Measurements from ENCODE around the gene BLM.
"Not testable (repeated sequence)": the region's sequence is repeated elsewhere in the genome, so short reads cannot be mapped to it uniquely, and the experiment has no call there.

The BLM gene
- total RNA-seq: 11.5 to 22.1 reads per million in 2 donors

DNA sequence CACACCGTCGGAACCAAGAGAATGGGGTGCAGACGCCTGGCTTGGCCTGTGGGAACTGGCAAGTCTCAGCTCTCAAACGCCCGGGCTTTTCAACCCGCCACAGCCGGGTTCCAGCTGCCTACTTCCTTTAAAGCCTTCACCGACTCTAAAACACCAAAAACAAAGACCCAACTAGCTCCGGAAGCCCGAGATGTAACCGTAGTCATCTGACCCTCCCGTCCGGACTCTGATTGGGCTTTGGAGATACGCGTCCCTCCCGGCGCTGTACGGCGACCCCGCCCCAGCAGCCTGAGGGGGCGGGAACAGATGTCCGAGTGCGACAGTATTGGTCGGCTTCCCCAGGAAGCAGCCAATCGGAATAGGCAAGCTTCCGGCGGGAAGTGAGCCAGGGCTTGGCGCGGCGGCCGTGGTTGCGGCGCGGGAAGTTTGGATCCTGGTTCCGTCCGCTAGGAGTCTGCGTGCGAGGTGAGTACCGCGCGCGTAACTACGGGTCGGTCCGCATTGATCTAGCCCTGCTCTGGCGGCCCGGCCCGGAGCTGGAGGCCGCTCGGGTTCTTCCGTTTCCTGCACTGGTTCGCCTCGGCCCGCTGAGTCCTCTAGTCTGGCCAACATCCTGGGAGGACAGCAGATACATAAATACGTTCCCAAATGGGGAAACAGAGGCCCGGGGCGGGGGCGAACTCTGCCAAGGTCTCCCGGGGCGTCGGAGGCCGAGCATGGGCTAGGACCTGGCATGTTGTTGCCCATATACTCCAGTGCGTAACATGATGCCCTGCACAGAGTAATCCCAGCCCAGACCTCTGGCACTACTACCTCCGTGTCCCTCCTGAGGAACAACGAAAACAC lies at the start of gene BLM:
TSS of gene BLM (plus strand) at position 371 of the 846 bp plus-strand sequence. CDS start 30,047 bp downstream, outside the sequence.
- peak; percentile 85 to 99 (median 92) for DNase-seq

DNA sequence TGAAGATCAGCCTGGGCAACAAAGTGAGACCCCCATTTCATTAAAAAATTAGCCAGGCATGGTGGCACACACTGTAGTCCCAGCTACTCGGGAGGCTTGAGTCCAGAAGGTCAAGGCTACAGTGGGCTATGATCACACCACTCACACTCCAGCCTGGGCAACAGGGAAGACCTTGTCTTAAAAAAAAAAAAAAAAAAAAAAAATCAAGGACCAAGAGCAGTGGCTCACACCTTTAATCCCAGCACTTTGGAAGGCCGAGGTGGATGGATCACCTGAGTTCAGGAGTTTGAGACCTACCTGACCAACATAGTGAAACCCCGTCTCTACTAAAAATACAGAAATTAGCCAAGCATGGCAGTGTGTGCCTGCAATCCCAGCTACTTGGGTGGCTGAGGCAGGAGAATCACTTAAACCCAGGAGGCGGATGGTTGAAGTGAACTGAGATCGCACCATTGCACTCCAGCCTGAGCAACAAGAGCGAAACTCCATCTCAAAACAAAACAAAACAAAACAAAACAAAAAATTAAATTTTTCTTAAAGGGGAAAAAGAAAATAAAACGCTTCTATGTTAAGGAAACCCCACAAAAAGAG lies 49.3 kb upstream of the BLM start:
- DNase-seq: not testable (repeated sequence)

DNA sequence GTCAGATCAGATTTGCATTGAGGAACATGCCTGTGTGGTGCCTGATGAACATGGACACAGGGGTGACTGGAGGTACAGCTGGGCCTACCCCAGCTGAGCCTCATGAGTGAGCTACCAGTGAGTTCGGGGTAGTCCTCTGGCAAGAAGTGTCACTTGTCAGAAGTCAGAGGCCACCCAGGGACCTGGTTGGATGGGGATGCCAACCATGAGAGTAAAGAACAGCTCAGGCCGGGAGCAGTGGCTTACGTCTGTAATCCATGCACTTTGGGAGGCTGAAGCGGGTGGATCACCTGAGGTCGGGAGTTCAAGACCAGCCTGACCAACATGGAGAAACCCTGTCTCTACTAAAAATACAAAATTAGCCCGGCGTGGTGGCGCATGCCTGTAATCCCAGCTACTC lies 46.5 kb upstream of the BLM start:
- DNase-seq: not testable (repeated sequence)

DNA sequence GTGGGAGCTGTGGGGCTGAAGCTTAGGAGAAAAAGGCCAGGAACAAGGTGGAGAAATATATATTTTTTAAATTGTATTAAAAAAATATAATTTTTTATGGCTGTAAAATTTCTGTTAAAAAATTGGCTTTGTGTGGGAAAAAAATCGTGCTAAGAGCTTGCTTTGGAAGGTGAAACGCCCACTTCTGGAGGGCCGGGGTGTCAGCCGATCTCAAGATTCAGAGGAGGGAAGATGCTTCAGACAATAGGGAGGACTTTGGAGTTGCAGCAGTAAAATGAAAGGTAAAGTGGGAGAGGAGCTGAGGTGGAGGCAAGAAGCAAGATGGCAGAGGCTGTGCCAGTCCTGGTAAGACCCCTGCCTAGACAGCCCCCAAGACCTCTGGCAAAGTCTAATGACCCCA lies 45.9 kb upstream of the BLM start:
- no peak for DNase-seq

DNA sequence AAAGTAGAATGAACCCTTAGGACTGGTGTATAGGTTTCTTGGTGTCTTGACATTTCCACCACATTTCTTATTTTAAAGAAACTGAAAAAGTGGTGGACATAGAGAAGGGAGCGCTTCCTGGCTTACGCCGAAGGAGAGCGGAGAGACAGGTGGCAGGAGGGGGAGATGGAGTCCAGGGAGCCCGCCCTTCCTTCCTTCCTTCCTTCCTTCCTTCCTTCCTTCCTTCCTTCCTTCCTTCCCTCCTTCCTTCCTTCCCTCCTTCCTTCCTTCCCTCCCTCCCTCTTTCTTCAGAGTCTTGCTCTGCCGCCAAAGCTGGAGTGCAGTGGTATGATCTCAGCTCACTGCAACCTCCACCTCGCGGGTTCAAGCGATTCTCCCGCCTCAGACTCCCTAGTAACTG lies 43.8 kb upstream of the BLM start:
- not testable (repeated sequence) for DNase-seq

DNA sequence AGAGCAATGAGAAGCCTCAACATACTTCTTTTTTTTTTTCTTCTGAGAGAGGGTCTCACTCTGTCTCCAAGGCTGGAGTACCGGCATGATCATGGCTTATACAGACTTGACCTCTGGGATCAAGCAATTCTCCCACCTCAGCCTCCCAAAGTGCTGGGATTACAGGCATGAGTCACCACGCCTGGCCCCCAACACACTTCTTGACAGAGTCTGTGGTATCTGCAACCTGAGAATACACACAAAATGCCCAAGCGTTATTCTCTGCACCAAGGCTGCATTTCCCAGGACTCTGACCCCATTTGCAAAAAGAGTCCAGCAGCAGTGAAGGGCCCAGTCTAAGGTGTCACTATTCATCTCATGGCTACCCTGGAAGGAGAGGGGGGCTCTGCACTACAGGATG lies 42.7 kb upstream of the BLM start:
- no peak for DNase-seq

DNA sequence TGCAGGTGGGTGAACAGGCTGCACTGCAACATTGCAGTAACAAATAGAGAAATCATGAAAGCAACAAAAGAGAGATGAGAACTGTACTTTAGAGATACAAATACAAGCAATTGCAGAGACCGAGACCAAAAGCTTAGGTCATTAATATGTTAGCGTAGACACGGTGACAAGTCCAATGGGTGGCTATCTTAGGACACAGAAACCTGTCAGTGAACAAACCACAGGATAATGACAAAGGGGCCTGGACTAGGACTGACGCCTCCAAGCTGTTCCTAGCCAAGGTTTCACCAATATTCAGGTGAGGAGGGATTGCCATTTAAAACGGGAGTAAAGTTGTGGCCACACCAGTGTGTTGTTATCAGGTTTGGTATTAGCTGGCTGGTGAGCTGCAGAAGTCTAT lies 41.7 kb upstream of the BLM start:
- DNase-seq: no peak

DNA sequence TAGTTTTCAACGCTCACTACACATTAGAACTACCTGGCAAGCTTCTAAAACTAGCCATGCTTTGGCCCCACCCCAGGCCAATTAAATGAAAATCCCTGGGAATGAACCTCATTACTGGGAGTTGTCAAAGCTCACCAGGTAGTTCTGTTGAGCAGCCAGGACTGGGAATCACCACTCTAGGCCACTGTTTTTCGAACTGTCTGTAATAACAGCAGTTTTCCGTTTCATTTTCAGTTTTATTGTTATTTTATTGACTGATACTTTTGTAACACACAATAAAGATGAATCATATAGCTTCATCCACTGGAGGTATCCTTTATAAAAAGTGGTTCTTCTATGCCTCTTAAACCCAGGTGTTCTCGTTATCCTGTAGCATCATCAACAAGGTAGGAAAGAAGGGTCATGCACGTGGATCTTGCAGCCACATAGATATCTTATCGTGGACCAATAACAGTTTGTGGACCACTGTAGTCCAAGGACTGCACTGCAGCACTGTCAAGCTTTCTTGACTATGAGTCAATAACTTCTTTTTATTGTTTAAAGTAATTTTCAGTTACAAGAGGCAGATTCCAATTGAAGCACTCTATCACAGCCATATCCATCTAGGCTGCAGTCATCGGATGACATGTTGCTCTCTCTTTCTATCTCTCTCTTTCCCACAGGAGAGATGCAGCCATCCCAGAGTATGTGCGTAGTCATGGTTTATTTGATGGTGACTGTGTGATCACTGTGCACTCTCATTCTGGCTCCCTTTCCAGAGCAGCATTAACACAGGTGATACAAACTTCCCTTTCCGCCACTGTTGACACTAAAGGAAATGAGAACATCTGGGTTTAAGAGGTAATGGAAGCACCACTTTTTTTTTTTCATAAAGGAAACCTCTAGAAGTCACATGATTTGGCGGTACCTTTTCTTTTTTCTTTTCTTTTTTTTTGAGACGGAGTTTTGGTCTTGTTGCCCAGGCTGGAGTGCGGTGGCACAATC lies 39.0 kb upstream of the BLM start:
- peak in 1 of 5 experiments; percentile 63 for DNase-seq

DNA sequence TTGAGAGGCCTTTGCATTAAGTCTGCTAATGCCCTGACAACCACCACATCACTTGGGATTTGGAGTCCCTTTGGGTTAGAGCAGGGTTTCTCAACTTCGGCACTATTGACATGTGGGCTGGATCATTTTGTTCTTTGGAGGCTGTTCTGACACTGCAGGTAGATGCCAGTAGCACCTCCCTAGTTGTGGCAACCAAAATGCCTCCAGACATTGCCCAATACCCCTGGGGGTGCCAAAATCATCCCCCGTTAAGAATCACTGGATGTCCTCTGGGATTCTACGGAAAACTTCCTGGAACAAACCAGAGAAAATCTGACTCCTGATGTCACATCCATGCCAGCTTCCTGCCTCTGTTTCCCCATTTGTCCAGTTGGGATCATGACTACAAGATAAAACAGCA lies 37.2 kb upstream of the BLM start:
- no peak for DNase-seq

DNA sequence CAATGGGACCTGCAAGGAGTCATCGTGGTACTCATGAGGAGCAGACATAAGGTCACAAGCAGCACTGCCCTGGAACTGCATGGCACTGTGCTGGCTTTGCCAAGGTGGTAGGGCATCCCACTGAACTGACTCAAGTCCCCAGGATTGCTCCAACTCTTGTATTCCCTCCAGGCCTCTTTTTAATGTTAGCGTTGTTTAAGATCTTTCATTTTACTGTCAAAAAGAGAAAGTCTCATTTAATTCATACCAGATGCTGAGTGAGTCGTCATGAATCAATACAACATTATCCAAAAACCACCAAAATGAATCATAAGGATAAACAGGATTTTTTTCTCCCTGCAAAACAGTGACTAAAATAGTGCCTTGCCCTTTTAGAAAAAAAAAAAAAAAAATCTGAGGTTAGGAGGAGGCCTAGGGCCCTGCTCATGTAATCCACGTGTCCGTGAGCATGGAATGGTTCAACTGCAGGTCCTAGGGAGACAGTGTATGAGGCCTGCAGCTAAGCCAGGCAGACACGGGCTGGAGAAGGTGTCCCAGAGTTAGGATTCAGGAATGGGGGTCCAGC lies 36.7 kb upstream of the BLM start:
- DNase-seq: no peak

DNA sequence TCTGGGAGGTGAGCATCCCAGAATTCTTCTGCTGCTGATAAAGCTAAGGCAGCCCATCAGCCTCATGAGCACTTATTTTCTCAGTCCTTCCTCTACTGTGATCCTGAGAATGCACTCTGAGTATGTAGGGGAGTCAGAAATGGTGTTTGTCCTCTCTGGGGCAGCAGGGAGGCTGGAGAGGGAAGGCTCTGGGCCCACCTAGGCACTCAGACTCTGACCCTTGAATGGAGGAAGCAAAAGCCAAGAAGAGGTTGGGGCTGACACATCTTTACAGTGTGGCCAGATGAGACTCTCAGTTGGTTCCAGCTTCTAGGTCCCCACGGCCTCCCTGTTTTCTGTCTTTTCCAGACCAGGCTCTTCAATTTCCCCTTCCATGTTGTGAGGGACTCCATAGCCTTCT lies 36.1 kb upstream of the BLM start:
- DNase-seq: no peak

DNA sequence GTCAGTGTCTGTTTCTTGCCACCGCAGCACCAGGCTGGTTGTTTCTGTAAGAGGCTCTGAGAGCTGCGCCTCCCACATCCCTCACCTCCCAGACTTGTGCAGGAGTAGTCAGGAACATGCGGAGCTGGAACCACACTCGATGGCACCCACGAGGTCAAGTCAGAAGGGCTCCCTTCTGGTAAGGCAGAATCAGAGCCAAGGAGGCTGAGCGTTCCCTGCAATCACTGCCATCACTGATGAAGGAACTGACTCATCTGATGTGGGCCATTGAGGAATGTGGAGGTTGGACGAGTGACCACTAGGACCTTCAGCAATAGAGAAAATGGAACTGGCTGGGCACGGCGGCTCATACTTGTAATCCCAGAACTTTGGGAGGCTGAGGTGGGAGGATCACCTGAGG lies 35.7 kb upstream of the BLM start:
- DNase-seq: no peak

DNA sequence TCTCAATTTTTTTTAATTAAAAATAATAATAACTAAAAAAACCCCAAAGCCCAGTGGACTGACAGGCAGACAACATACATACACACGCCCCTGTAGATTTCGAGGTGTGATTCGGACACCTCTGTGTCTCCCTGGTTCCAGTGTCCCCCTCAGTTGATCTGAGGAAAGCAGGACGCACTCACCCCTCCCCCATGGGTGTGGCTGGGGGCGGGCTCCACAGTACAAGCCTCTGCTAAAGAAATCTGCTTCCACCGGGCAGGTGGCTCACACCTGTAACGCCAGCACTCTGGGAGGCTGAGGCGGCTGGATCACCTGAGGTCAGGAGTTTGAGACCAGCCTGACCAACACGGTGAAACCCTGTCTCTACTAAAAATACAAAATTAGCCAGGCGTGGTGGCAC lies 33.8 kb upstream of the BLM start:
- no peak for DNase-seq

DNA sequence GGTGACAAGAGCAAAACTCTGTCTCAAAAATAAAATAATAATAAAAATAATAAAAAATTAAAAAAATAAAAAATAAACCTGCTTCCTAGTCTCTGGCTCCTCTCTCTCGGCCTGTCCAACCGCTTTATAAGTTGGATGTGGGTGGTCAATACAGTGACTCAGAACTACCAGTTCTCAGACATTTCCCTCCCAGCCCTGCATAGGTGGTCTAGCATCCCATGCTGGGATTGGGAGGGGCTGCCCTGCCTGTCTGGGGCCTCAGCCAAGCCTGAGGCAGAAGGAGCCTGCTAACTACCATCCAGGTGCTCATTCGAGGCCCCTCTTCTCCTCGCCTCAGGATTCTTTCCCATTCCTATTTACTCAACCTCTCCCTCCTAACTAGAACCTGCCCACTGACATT lies 33.3 kb upstream of the BLM start:
- no peak for DNase-seq

DNA sequence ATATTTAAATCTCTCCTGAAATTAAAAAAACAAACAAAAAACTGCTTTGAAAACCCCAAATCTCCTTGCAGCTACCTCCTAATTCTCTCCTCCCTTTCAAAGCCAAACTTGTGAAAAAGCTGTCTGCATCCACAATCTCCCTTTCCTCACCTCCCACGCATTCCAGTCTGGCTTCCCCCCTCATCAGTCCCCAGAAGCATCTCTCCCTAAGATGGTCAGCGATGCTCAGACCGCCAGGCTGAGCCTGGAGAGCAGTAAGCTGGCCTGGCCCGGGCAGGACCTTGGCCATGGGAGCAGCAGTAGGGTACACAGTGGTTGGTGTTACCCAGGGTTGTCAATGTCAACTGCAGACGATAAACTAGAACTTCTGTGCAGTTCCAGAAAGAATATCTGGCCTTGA lies 32.9 kb upstream of the BLM start:
- DNase-seq: no peak

DNA sequence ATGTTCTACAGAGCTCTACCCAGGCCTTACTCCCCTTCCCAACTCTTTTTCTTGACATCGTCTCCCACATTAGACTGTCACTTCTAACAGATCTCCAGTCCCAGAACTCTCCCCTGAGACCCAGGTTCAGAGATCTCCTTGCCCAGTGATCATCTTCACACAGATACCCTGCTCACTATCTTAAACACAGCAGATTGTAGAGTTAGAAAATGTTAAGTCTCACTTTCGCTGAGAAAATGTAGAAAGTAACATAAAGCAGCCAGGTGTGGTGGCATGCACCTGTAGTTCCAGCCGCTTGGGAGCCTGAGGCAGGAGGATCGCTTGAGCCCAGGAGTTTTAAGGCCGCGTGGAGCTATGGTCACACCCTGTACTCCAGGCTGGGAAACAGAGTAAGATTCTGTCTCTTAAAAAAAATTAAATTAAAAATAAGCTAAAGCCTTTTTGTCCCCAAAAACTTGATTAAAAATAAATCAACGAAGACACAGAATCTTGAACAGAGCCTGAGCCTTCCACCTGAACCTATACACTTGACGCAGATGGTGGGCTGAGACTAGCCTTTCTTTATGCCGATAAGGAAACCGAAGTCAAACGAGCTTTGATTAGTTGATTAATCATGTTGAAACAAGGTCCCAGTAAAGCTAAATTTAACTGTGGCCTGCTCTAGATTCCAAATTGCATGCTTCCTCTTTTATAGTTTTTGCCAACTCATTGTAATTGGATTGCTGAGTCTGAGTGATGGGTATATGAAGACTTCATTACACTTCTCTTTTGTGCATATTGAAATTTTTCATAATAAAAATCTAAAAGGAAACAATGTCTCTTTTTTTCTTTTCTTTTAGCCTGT lies 31.3 kb upstream of the BLM start:
- peak in 1 of 5 experiments; percentile 56 for DNase-seq

DNA sequence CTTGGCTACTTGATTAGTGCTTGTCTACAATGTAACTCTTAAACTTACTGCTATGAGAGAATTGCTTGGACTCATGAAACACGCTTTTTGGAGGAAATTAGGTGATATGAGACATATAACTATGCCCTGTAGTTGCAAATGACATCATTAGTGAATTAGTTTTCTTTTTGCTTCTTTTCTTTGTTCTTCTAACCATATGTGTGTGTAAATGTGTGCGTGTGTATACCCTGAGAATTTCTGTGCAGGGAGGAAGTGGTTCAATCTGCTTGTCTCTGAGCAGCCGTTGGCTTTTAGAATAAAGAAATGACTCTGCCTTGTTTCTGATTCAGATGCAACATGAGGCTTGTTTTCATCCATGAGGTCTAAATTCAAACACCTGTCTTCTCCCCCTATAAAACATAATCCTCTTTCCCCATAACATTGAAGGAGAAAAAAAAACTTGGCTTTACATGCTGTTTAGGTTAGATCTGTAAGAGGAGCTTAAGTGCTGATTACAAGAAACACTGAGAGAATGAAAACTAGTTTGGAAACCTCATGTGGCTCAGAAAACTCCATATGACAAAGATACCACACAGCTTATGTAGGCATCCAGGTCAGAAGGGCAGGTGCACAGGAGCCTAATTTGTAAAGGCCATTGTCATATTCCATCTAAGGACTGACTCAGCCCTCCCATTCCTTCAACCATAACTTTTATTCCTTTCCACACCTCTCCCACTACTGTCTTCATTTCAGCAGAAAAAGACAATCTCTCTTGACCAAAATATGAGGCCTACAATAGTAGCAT lies 30.5 kb upstream of the BLM start:
- DNase-seq: peak in 1 of 5 experiments; percentile 97

DNA sequence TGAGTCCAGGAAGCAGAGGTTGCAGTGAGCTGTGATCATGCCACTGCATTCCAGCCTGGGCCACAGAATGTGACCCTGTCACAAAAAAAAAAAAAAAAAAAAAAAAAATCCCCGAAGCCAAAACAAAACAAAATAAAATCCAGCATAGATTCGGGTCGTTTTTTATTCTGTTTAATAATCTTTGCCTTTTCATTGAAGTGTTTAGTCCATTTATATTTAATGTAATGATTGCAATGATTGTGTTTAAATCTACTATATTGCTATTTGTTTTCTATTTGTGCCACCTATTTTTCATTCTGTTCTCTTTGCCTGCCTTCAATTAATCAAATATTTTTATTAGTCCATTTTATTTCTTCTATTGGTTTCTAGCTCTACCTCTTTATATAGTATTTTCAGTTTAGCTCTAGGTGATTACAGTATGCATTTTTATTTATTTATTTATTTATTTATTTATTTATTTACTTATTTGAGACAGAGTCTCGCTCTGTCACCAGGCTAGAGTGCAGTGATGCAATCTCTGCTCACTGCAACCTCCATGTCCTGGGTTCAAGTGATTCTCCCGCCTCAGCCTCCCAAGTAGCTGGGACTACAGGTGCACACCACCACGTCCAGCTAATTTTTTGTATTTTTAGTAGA lies 27.7 kb upstream of the BLM start:
- not testable (repeated sequence) for DNase-seq

DNA sequence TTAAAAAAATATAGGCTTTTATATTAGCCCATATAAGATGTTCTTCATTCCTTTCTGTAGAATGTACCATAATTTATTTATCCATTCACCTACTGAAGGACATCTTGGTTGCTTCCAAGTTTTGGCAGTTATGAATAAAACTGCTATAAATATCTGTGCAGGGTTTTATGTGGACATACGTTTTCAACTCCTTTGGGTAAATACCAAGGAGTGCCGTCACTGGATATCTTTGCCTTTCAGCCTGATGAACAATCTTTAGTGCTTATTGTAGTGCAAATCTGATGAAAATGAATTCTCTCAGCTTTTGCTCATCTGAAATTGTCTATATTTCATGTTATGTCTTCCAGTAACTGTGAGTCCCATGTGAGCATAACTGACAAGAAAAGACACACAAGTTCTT lies 26.6 kb upstream of the BLM start:
- DNase-seq: no peak

DNA sequence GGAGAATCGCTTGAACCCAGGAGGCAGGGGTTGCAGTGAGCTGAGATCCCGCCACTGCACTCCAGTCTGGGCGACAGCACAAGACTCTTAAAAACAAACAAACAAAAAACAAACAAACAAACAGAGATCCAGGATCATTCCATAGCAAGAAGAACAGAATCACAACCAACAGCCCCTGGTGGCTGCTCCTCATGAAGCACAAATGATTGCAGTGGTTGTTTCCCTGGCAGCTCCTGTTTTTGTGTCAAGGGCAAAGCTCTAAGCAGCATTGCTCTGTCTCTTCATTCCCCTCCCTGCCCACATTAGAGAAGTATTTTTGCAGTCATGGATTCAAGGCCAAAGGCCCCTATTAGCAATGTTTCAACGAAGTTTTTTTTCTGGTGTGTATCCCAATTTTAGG lies 25.8 kb upstream of the BLM start:
- no peak for DNase-seq

Data from T-helper 2 cell (primary cell).